ENCODE results near the gene CNPY1. TPM values are rescaled to one million over a fixed set of nuclear protein-coding genes. Genes with fewer than 3 reads are reported as not detected.

The CNPY1 gene
- total RNA-seq, 1 experiment from 2014 or later = not detected

DNA sequence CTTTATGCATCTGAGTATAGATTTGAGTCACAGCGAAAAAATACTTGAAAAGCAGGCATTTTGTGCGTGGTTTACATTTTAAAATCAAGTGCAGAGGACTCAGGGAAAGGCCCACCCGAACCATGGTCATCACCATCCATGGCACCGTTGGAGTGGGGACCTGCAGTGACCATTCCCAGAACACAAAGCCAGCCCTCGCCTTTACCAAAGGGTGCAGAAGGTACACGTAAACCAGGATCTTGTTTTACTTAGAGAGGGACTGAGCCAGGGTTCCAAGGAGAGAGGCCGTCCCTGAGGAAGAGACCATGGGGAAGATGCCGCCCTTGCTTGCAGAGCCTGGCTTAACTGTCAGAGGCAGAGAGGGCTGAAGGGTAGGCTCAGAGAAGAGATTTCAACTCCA, 12.0 kb upstream of the CNPY1 start:
- intact Hi-C loops (cut with micrococcal nuclease; ENCODE audit: unreplicated experiment) (no loop called here), in situ Hi-C loops (cut with HindIII; ENCODE audit: low pct_unique_long_range_greater_than_20kb, low sequenced_read_pairs) (no loop called here)
- Histone ChIP-seq H3K4me1 (ENCODE audit: control insufficient read depth, insufficient read depth, low read length) (no peaks in the 10 kb centered on the region), H3K27me3 (ENCODE audit: control insufficient read depth, insufficient read depth, low read length) (no peaks in the 10 kb centered on the region), H3K36me3 (ENCODE audit: control insufficient read depth, insufficient read depth, low read length) (no peaks in the 10 kb centered on the region), H3K27ac (ENCODE audit: low read length) (no peak overlapping the region), H3K4me3 (ENCODE audit: low read depth in 2 of 2, low read length in 2 of 2) (no peak overlapping the region), H3K9me3 (ENCODE audit: control insufficient read depth, insufficient read depth, low read depth, low read length) (no peaks in the 10 kb centered on the region)
- ChIA-PET CTCF (no interaction called here), POLR2A (no interaction called here)
- no TSS peak for BruUV-seq (replicated peaks)
- no peak for ATAC-seq
- DNase-seq (ENCODE audit: low read depth, low spot score) = no peak
- TF ChIP-seq, protein P1, sequence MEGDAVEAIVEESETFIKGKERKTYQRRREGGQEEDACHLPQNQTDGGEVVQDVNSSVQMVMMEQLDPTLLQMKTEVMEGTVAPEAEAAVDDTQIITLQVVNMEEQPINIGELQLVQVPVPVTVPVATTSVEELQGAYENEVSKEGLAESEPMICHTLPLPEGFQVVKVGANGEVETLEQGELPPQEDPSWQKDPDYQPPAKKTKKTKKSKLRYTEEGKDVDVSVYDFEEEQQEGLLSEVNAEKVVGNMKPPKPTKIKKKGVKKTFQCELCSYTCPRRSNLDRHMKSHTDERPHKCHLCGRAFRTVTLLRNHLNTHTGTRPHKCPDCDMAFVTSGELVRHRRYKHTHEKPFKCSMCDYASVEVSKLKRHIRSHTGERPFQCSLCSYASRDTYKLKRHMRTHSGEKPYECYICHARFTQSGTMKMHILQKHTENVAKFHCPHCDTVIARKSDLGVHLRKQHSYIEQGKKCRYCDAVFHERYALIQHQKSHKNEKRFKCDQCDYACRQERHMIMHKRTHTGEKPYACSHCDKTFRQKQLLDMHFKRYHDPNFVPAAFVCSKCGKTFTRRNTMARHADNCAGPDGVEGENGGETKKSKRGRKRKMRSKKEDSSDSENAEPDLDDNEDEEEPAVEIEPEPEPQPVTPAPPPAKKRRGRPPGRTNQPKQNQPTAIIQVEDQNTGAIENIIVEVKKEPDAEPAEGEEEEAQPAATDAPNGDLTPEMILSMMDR (IDR thresholded peaks at IDR 0.05) = no peak
- TF ChIP-seq TCF7L2 (IDR thresholded peaks at IDR 0.05; ENCODE audit: low read depth, low read length) (no peak), SIN3A (IDR thresholded peaks at IDR 0.05; ENCODE audit: borderline replicate concordance, insufficient read depth, low read depth, low read length) (no peak)
- TF ChIP-seq, protein P2, sequence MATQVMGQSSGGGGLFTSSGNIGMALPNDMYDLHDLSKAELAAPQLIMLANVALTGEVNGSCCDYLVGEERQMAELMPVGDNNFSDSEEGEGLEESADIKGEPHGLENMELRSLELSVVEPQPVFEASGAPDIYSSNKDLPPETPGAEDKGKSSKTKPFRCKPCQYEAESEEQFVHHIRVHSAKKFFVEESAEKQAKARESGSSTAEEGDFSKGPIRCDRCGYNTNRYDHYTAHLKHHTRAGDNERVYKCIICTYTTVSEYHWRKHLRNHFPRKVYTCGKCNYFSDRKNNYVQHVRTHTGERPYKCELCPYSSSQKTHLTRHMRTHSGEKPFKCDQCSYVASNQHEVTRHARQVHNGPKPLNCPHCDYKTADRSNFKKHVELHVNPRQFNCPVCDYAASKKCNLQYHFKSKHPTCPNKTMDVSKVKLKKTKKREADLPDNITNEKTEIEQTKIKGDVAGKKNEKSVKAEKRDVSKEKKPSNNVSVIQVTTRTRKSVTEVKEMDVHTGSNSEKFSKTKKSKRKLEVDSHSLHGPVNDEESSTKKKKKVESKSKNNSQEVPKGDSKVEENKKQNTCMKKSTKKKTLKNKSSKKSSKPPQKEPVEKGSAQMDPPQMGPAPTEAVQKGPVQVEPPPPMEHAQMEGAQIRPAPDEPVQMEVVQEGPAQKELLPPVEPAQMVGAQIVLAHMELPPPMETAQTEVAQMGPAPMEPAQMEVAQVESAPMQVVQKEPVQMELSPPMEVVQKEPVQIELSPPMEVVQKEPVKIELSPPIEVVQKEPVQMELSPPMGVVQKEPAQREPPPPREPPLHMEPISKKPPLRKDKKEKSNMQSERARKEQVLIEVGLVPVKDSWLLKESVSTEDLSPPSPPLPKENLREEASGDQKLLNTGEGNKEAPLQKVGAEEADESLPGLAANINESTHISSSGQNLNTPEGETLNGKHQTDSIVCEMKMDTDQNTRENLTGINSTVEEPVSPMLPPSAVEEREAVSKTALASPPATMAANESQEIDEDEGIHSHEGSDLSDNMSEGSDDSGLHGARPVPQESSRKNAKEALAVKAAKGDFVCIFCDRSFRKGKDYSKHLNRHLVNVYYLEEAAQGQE (IDR thresholded peaks at IDR 0.05; ENCODE audit: insufficient read depth in 1 of 2, low read depth in 2 of 2, low read length in 1 of 2) = no peak

DNA sequence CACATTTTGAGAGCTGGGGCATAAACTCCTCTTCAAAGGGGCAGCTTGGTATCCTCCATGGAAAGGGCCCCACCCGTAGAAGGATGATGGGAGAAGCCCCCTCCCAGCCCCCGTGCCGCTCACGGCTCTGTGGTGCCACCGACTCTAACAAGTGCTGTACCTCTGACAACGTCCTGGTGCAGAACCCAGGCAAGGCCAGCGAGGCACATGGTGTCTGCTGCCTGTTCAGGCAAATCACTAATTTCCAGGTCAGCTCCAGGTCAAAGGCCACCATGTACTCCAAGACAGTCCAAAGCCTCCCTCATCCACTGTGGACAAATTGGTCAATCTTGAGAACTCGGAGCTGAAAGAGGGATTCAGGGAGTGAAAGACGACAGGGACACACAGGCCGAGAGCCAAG, 11.4 kb upstream of the CNPY1 start:
- ChIA-PET CTCF (no interaction called here), POLR2A (no interaction called here)
- Histone ChIP-seq H3K27me3 (ENCODE audit: control insufficient read depth, insufficient read depth, low read length) (no peaks in the 10 kb centered on the region), H3K4me1 (ENCODE audit: control insufficient read depth, insufficient read depth, low read length) (no peaks in the 10 kb centered on the region), H3K9me3 (ENCODE audit: control insufficient read depth, insufficient read depth, low read depth, low read length) (no peaks in the 10 kb centered on the region), H3K27ac (ENCODE audit: low read length) (no peak overlapping the region), H3K36me3 (ENCODE audit: control insufficient read depth, insufficient read depth, low read length) (no peaks in the 10 kb centered on the region), H3K4me3 (ENCODE audit: low read depth in 2 of 2, low read length in 2 of 2) (no peak overlapping the region)
- no peak for ATAC-seq
- intact Hi-C loops (cut with micrococcal nuclease; ENCODE audit: unreplicated experiment) (no loop called here), in situ Hi-C loops (cut with HindIII; ENCODE audit: low pct_unique_long_range_greater_than_20kb, low sequenced_read_pairs) (no loop called here)
- BruUV-seq (replicated peaks) = no TSS peak
- TF ChIP-seq, protein P1 (IDR thresholded peaks at IDR 0.05) = no peak
- TF ChIP-seq POLR2AphosphoS5 (IDR thresholded peaks at IDR 0.05; ENCODE audit: low read depth, low read length) = no peak
- TF ChIP-seq, protein P2 (IDR thresholded peaks at IDR 0.05; ENCODE audit: insufficient read depth in 1 of 2, low read depth in 2 of 2, low read length in 1 of 2) = no peak
- TF ChIP-seq SIN3A (IDR thresholded peaks at IDR 0.05; ENCODE audit: borderline replicate concordance, insufficient read depth, low read depth, low read length) = no peak
- TF ChIP-seq TCF7L2 (IDR thresholded peaks at IDR 0.05; ENCODE audit: low read depth, low read length) = no peak
- no peak for DNase-seq (ENCODE audit: low read depth, low spot score)

Data from Panc1 (cell line).